ENCODE results near the gene CSMD2.

CSMD2 gene

GRCh38 chr1:33497410-33497809 lies 667.6 kb downstream of the CSMD2 start:
- Mint-ChIP-seq H3K36me3 (ENCODE audit: low read depth) (peaks cover 40% of the 10 kb centered on the region), H3K27ac (no peak overlapping the region), H3K27me3 (no peaks in the 10 kb centered on the region), H3K4me3 (no peak overlapping the region), H3K9me3 (peaks cover 45% of the 10 kb centered on the region), H3K4me1 (ENCODE audit: low read depth) (no peaks in the 10 kb centered on the region)
- no peak for DNase-seq

- H3K4me1 Mint-ChIP-seq (ENCODE audit: low read depth), result no peaks in the 10 kb centered on the region
- H3K4me3 Mint-ChIP-seq, result no peak overlapping the region
- H3K36me3 Mint-ChIP-seq (ENCODE audit: low read depth), result peaks cover 64% of the 10 kb centered on the region
- H3K27ac Mint-ChIP-seq, result no peak overlapping the region
- peaks cover 47% of the 10 kb centered on the region for H3K9me3 Mint-ChIP-seq
- no peaks in the 10 kb centered on the region for H3K27me3 Mint-ChIP-seq
- DNase-seq, result no peak
These were observed 670.1 kb downstream of the CSMD2 start for GRCh38 chr1:33494929-33495328.

GRCh38 chr1:33488624-33489023 lies 676.4 kb downstream of the CSMD2 start:
- peaks cover 11% of the 10 kb centered on the region for H3K9me3 Mint-ChIP-seq
- no peaks in the 10 kb centered on the region for H3K27me3 Mint-ChIP-seq
- no peak overlapping the region for H3K4me3 Mint-ChIP-seq
- H3K27ac Mint-ChIP-seq, result no peak overlapping the region
- no peak for DNase-seq
- H3K36me3 Mint-ChIP-seq (ENCODE audit: low read depth), result peaks cover 90% of the 10 kb centered on the region
- H3K4me1 Mint-ChIP-seq (ENCODE audit: low read depth), result no peaks in the 10 kb centered on the region

GRCh38 chr1:33482412-33482811 lies 682.6 kb downstream of the CSMD2 start:
- Mint-ChIP-seq H3K36me3 (ENCODE audit: low read depth) (peaks cover 54% of the 10 kb centered on the region), H3K9me3 (peaks cover 3% of the 10 kb centered on the region), H3K4me3 (no peak overlapping the region), H3K27ac (no peak overlapping the region), H3K27me3 (no peaks in the 10 kb centered on the region), H3K4me1 (ENCODE audit: low read depth) (no peaks in the 10 kb centered on the region)
- DNase-seq, result no peak

GRCh38 chr1:33477451-33477850 lies 687.6 kb downstream of the CSMD2 start:
- no peak overlapping the region for H3K4me3 Mint-ChIP-seq
- H3K27ac Mint-ChIP-seq, result no peak overlapping the region
- H3K9me3 Mint-ChIP-seq, result no peaks in the 10 kb centered on the region
- peaks cover 8% of the 10 kb centered on the region for H3K4me1 Mint-ChIP-seq (ENCODE audit: low read depth)
- H3K27me3 Mint-ChIP-seq, result no peaks in the 10 kb centered on the region
- DNase-seq, result no peak
- H3K36me3 Mint-ChIP-seq (ENCODE audit: low read depth), result peaks cover 11% of the 10 kb centered on the region

GRCh38 chr1:33473900-33474299 lies 691.1 kb downstream of the CSMD2 start:
- no peaks in the 10 kb centered on the region for H3K36me3 Mint-ChIP-seq (ENCODE audit: low read depth)
- no peak overlapping the region for H3K27ac Mint-ChIP-seq
- H3K4me3 Mint-ChIP-seq, result no peak overlapping the region
- no peaks in the 10 kb centered on the region for H3K27me3 Mint-ChIP-seq
- no peaks in the 10 kb centered on the region for H3K9me3 Mint-ChIP-seq
- DNase-seq, result no peak
- peaks cover 26% of the 10 kb centered on the region for H3K4me1 Mint-ChIP-seq (ENCODE audit: low read depth)

GRCh38 chr1:33472269-33472980 lies 692.6 kb downstream of the CSMD2 start, which contains the start of gene ZSCAN20:
TSS of gene ZSCAN20 (plus strand) at chr1:33472645. CDS start at chr1:33479289, 6,644 bp downstream.
- Mint-ChIP-seq H3K36me3 (ENCODE audit: low read depth) (no peaks in the 10 kb centered on the region), H3K27ac (peak within 1 kb of the TSS; percentile 37), H3K4me1 (ENCODE audit: low read depth) (peaks cover 26% of the 10 kb centered on the region), H3K27me3 (no peaks in the 10 kb centered on the region), H3K4me3 (peak within 1 kb of the TSS; percentile 81), H3K9me3 (no peaks in the 10 kb centered on the region)
- DNase-seq, result peak; percentile 92

- H3K36me3 Mint-ChIP-seq (ENCODE audit: low read depth), result no peaks in the 10 kb centered on the region
- peaks cover 26% of the 10 kb centered on the region for H3K4me1 Mint-ChIP-seq (ENCODE audit: low read depth)
- H3K27ac Mint-ChIP-seq, result no peak overlapping the region
- H3K4me3 Mint-ChIP-seq, result no peak overlapping the region
- no peaks in the 10 kb centered on the region for H3K27me3 Mint-ChIP-seq
- no peaks in the 10 kb centered on the region for H3K9me3 Mint-ChIP-seq
- no peak for DNase-seq
These were observed 693.6 kb downstream of the CSMD2 start for GRCh38 chr1:33471416-33471815.

GRCh38 chr1:33470495-33471012 lies 694.5 kb downstream of the CSMD2 start:
- DNase-seq, result peak; percentile 69
- Mint-ChIP-seq H3K9me3 (no peaks in the 10 kb centered on the region), H3K4me3 (no peak overlapping the region), H3K27ac (no peak overlapping the region), H3K27me3 (no peaks in the 10 kb centered on the region), H3K36me3 (ENCODE audit: low read depth) (no peaks in the 10 kb centered on the region), H3K4me1 (ENCODE audit: low read depth) (peaks cover 26% of the 10 kb centered on the region)

GRCh38 chr1:33469691-33470090 lies 695.3 kb downstream of the CSMD2 start:
- Mint-ChIP-seq H3K4me1 (ENCODE audit: low read depth) (peaks cover 26% of the 10 kb centered on the region), H3K36me3 (ENCODE audit: low read depth) (no peaks in the 10 kb centered on the region), H3K27ac (no peak overlapping the region), H3K9me3 (no peaks in the 10 kb centered on the region), H3K27me3 (no peaks in the 10 kb centered on the region), H3K4me3 (no peak overlapping the region)
- no peak for DNase-seq

- Mint-ChIP-seq H3K9me3 (no peaks in the 10 kb centered on the region), H3K4me1 (ENCODE audit: low read depth) (peaks cover 26% of the 10 kb centered on the region), H3K27ac (no peak overlapping the region), H3K36me3 (ENCODE audit: low read depth) (no peaks in the 10 kb centered on the region), H3K27me3 (no peaks in the 10 kb centered on the region), H3K4me3 (no peak overlapping the region)
- no peak for DNase-seq
These were observed 696.1 kb downstream of the CSMD2 start for GRCh38 chr1:33468967-33469366.

- no peaks in the 10 kb centered on the region for H3K27me3 Mint-ChIP-seq
- no peak for DNase-seq
- H3K36me3 Mint-ChIP-seq (ENCODE audit: low read depth), result no peaks in the 10 kb centered on the region
- no peak overlapping the region for H3K4me3 Mint-ChIP-seq
- H3K27ac Mint-ChIP-seq, result no peak overlapping the region
- peaks cover 24% of the 10 kb centered on the region for H3K4me1 Mint-ChIP-seq (ENCODE audit: low read depth)
- no peaks in the 10 kb centered on the region for H3K9me3 Mint-ChIP-seq
These were observed 696.5 kb downstream of the CSMD2 start for GRCh38 chr1:33468531-33468930.

- Mint-ChIP-seq H3K27ac (no peak overlapping the region), H3K9me3 (no peaks in the 10 kb centered on the region), H3K36me3 (ENCODE audit: low read depth) (no peaks in the 10 kb centered on the region)
These were observed 697.0 kb downstream of the CSMD2 start for GRCh38 chr1:33468011-33468410.

GRCh38 chr1:33466159-33466558 lies 698.9 kb downstream of the CSMD2 start:
- no peaks in the 10 kb centered on the region for H3K27me3 Mint-ChIP-seq
- H3K4me3 Mint-ChIP-seq, result no peak overlapping the region
- H3K4me1 Mint-ChIP-seq (ENCODE audit: low read depth), result peaks cover 7% of the 10 kb centered on the region
- H3K36me3 Mint-ChIP-seq (ENCODE audit: low read depth), result no peaks in the 10 kb centered on the region
- H3K27ac Mint-ChIP-seq, result no peak overlapping the region
- H3K9me3 Mint-ChIP-seq, result no peaks in the 10 kb centered on the region
- no peak for DNase-seq

More at GRCh38 chr1:33468011-33468410, 697.0 kb downstream of the CSMD2 start:
- no peak overlapping the region for H3K4me3 Mint-ChIP-seq
- H3K27me3 Mint-ChIP-seq, result no peaks in the 10 kb centered on the region
- no peak for DNase-seq
- H3K4me1 Mint-ChIP-seq (ENCODE audit: low read depth), result peaks cover 19% of the 10 kb centered on the region

- Mint-ChIP-seq H3K27me3 (no peaks in the 10 kb centered on the region), H3K9me3 (no peaks in the 10 kb centered on the region), H3K4me1 (ENCODE audit: low read depth) (peaks cover under 1% of the 10 kb centered on the region), H3K27ac (no peak overlapping the region), H3K4me3 (no peak overlapping the region), H3K36me3 (ENCODE audit: low read depth) (no peaks in the 10 kb centered on the region)
- DNase-seq, result no peak
These were observed 699.7 kb downstream of the CSMD2 start for GRCh38 chr1:33465316-33465715.
